HepG2 (cell line): ENCODE results near the gene CERS3.

Experiments used
- MAF1 ChIP-seq: sonication (generic); formaldehyde crosslinking; IDR thresholded peaks from 2 replicates; pipeline ENCODE4 v1.5.0; 2020; ENCODE audit warnings: missing genetic modification reagents, borderline replicate concordance
- SRF ChIP-seq: IDR thresholded peaks from 2 replicates; pipeline ENCODE4 v1.6.1; 2011; ENCODE audit warnings: mild to moderate bottlenecking, low read depth, low read length, moderate library complexity
- XRCC5 ChIP-seq: fragments of 200-400 bp; formaldehyde crosslinking; optimal IDR thresholded peaks from 2 replicates; pipeline ENCODE3; 2017; ENCODE audit warnings: mild to moderate bottlenecking, low read length
- ZNF121 ChIP-seq: sonication (generic); formaldehyde crosslinking; IDR thresholded peaks from 2 replicates; pipeline ENCODE4 v1.5.0; 2020; ENCODE audit warnings: mild to moderate bottlenecking, missing genetic modification reagents
- ZNF232 ChIP-seq: sonication (generic); formaldehyde crosslinking; IDR thresholded peaks from 2 replicates; pipeline ENCODE4 v1.4.0; 2020; ENCODE audit warnings: missing genetic modification reagents, borderline replicate concordance
- TF ChIP-seq, protein P1 (sequence below): sonication (generic); formaldehyde crosslinking; IDR thresholded peaks from 2 replicates; pipeline ENCODE4 v1.4.0; 2020; ENCODE audit warnings: missing genetic modification reagents
- TF ChIP-seq, protein P2 (sequence below): sonication (generic); formaldehyde crosslinking; IDR thresholded peaks from 2 replicates; pipeline ENCODE4 v1.4.0; 2020; ENCODE audit warnings: missing genetic modification reagents
- TF ChIP-seq, protein P3 (sequence below): sonication (generic); formaldehyde crosslinking; IDR thresholded peaks from 2 replicates; pipeline ENCODE4 v1.9.0; 2021; ENCODE audit warnings: missing genetic modification reagents, borderline replicate concordance
- TF ChIP-seq, protein P4 (sequence below): sonication (generic); formaldehyde crosslinking; IDR thresholded peaks from 2 replicates; pipeline ENCODE4 v1.8.0; 2023; ENCODE audit warnings: mild to moderate bottlenecking, missing genetic modification reagents
- TF ChIP-seq, protein P5 (sequence below): sonication (generic); formaldehyde crosslinking; IDR thresholded peaks from 2 replicates; pipeline ENCODE4 v1.5.0; 2020; ENCODE audit warnings: mild to moderate bottlenecking, missing genetic modification reagents, moderate library complexity

DNA sequence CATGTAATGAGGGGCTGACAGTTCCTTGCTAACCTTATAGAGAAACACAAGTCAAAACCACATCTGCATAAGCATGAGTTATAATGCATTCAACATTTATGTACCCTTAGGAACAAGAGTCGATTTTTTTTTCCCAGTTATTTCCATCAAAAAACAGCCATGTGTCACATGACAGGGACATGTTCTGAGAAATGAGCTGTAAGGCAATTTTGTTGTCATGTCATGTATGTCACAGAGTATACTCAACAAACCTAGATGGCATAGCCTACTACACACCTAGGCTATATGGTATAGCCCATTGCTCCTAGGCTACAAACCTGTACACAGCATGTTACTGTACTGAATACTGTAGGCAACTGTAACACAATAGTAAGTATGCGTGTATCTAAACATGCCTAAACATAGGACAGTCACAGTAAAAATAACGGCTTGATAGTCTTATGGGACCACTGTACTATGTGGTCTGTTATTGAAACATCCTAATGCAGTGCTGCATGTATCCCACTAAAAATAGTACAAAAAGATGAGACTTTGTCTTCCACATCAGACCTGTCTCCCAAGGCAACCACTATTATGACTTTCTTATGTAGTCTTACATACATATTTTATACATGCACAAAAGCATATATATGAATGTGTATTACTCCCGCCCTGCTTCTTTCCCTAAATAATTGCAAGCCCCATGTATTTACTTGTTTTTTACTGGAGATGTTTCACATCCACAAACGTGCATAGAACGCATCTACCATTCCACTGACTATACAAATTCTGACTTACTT is 38.3 kb upstream of the CERS3 start:
- TF ChIP-seq SRF = no peak
- TF ChIP-seq, protein P1, sequence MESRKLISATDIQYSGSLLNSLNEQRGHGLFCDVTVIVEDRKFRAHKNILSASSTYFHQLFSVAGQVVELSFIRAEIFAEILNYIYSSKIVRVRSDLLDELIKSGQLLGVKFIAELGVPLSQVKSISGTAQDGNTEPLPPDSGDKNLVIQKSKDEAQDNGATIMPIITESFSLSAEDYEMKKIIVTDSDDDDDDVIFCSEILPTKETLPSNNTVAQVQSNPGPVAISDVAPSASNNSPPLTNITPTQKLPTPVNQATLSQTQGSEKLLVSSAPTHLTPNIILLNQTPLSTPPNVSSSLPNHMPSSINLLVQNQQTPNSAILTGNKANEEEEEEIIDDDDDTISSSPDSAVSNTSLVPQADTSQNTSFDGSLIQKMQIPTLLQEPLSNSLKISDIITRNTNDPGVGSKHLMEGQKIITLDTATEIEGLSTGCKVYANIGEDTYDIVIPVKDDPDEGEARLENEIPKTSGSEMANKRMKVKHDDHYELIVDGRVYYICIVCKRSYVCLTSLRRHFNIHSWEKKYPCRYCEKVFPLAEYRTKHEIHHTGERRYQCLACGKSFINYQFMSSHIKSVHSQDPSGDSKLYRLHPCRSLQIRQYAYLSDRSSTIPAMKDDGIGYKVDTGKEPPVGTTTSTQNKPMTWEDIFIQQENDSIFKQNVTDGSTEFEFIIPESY (CRISPR knock-in tag) = no peak
- TF ChIP-seq XRCC5 = no peak
- TF ChIP-seq MAF1 (CRISPR knock-in tag) = no peak
- TF ChIP-seq ZNF232 (CRISPR knock-in tag) = no peak
- TF ChIP-seq, protein P2, sequence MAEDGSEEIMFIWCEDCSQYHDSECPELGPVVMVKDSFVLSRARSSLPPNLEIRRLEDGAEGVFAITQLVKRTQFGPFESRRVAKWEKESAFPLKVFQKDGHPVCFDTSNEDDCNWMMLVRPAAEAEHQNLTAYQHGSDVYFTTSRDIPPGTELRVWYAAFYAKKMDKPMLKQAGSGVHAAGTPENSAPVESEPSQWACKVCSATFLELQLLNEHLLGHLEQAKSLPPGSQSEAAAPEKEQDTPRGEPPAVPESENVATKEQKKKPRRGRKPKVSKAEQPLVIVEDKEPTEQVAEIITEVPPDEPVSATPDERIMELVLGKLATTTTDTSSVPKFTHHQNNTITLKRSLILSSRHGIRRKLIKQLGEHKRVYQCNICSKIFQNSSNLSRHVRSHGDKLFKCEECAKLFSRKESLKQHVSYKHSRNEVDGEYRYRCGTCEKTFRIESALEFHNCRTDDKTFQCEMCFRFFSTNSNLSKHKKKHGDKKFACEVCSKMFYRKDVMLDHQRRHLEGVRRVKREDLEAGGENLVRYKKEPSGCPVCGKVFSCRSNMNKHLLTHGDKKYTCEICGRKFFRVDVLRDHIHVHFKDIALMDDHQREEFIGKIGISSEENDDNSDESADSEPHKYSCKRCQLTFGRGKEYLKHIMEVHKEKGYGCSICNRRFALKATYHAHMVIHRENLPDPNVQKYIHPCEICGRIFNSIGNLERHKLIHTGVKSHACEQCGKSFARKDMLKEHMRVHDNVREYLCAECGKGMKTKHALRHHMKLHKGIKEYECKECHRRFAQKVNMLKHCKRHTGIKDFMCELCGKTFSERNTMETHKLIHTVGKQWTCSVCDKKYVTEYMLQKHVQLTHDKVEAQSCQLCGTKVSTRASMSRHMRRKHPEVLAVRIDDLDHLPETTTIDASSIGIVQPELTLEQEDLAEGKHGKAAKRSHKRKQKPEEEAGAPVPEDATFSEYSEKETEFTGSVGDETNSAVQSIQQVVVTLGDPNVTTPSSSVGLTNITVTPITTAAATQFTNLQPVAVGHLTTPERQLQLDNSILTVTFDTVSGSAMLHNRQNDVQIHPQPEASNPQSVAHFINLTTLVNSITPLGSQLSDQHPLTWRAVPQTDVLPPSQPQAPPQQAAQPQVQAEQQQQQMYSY (CRISPR knock-in tag) = no peak
- no peak for TF ChIP-seq ZNF121 (CRISPR knock-in tag)
- TF ChIP-seq, protein P3, sequence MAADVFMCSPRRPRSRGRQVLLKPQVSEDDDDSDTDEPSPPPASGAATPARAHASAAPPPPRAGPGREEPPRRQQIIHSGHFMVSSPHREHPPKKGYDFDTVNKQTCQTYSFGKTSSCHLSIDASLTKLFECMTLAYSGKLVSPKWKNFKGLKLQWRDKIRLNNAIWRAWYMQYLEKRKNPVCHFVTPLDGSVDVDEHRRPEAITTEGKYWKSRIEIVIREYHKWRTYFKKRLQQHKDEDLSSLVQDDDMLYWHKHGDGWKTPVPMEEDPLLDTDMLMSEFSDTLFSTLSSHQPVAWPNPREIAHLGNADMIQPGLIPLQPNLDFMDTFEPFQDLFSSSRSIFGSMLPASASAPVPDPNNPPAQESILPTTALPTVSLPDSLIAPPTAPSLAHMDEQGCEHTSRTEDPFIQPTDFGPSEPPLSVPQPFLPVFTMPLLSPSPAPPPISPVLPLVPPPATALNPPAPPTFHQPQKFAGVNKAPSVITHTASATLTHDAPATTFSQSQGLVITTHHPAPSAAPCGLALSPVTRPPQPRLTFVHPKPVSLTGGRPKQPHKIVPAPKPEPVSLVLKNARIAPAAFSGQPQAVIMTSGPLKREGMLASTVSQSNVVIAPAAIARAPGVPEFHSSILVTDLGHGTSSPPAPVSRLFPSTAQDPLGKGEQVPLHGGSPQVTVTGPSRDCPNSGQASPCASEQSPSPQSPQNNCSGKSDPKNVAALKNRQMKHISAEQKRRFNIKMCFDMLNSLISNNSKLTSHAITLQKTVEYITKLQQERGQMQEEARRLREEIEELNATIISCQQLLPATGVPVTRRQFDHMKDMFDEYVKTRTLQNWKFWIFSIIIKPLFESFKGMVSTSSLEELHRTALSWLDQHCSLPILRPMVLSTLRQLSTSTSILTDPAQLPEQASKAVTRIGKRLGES (CRISPR knock-in tag) = no peak
- TF ChIP-seq, protein P4, sequence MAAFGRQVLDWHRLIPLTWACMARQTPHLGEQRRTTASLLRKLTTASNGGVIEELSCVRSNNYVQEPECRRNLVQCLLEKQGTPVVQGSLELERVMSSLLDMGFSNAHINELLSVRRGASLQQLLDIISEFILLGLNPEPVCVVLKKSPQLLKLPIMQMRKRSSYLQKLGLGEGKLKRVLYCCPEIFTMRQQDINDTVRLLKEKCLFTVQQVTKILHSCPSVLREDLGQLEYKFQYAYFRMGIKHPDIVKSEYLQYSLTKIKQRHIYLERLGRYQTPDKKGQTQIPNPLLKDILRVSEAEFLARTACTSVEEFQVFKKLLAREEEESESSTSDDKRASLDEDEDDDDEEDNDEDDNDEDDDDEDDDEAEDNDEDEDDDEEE (CRISPR knock-in tag) = no peak
- TF ChIP-seq, protein P5, sequence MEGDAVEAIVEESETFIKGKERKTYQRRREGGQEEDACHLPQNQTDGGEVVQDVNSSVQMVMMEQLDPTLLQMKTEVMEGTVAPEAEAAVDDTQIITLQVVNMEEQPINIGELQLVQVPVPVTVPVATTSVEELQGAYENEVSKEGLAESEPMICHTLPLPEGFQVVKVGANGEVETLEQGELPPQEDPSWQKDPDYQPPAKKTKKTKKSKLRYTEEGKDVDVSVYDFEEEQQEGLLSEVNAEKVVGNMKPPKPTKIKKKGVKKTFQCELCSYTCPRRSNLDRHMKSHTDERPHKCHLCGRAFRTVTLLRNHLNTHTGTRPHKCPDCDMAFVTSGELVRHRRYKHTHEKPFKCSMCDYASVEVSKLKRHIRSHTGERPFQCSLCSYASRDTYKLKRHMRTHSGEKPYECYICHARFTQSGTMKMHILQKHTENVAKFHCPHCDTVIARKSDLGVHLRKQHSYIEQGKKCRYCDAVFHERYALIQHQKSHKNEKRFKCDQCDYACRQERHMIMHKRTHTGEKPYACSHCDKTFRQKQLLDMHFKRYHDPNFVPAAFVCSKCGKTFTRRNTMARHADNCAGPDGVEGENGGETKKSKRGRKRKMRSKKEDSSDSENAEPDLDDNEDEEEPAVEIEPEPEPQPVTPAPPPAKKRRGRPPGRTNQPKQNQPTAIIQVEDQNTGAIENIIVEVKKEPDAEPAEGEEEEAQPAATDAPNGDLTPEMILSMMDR = no peak
